ENCODE data around the gene RTBDN.

RTBDN gene

GRCh38 chr19:12834566-12834943, at the start of gene RTBDN:
Gene RTBDN, minus strand, starts transcription at chr19:12834579. Its CDS starts 4,600 bp downstream, at chr19:12829979.
- Histone ChIP-seq H3K4me3 (replicated peaks; ENCODE audit: low read depth, low read length) (peak within 1 kb of the TSS; percentile 56), H3K36me3 (ENCODE audit: control insufficient read depth, insufficient read depth, low read length) (no peaks in the 10 kb centered on the region), H3K27me3 (replicated peaks; ENCODE audit: control insufficient read depth, insufficient read depth, low read length) (peaks cover 2% of the 10 kb centered on the region)
- DNase-seq (ENCODE audit: extremely low read depth, insufficient read length) = no peak
- TF ChIP-seq, protein P1, sequence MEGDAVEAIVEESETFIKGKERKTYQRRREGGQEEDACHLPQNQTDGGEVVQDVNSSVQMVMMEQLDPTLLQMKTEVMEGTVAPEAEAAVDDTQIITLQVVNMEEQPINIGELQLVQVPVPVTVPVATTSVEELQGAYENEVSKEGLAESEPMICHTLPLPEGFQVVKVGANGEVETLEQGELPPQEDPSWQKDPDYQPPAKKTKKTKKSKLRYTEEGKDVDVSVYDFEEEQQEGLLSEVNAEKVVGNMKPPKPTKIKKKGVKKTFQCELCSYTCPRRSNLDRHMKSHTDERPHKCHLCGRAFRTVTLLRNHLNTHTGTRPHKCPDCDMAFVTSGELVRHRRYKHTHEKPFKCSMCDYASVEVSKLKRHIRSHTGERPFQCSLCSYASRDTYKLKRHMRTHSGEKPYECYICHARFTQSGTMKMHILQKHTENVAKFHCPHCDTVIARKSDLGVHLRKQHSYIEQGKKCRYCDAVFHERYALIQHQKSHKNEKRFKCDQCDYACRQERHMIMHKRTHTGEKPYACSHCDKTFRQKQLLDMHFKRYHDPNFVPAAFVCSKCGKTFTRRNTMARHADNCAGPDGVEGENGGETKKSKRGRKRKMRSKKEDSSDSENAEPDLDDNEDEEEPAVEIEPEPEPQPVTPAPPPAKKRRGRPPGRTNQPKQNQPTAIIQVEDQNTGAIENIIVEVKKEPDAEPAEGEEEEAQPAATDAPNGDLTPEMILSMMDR (IDR thresholded peaks at IDR 0.05; ENCODE audit: insufficient read depth, low read length, poor library complexity, severe bottlenecking) = no peak

- no peak for DNase-seq (ENCODE audit: extremely low read depth, insufficient read length)
- TF ChIP-seq, protein P1 (IDR thresholded peaks at IDR 0.05; ENCODE audit: insufficient read depth, low read length, poor library complexity, severe bottlenecking) = no peak
- Histone ChIP-seq H3K4me3 (replicated peaks; ENCODE audit: low read depth, low read length) (no peak overlapping the region), H3K27me3 (replicated peaks; ENCODE audit: control insufficient read depth, insufficient read depth, low read length) (no peaks in the 10 kb centered on the region), H3K36me3 (ENCODE audit: control insufficient read depth, insufficient read depth, low read length) (peaks cover 5% of the 10 kb centered on the region)
These were observed 48.2 kb upstream of the RTBDN start for GRCh38 chr19:12882589-12882988.

GRCh38 chr19:12881172-12881808, 46.9 kb upstream of the RTBDN start, which contains the start of gene DNASE2:
Gene DNASE2, minus strand, starts transcription at chr19:12881449. Its CDS starts 74 bp downstream, at chr19:12881375.
- DNase-seq (ENCODE audit: extremely low read depth, insufficient read length) = peak; percentile 94
- H3K4me3 ChIP-seq (replicated peaks; ENCODE audit: low read depth, low read length) = peak within 1 kb of the TSS; percentile 74
- no peaks in the 10 kb centered on the region for H3K27me3 ChIP-seq (replicated peaks; ENCODE audit: control insufficient read depth, insufficient read depth, low read length)
- TF ChIP-seq, protein P1 (IDR thresholded peaks at IDR 0.05; ENCODE audit: insufficient read depth, low read length, poor library complexity, severe bottlenecking) = no peak
- H3K36me3 ChIP-seq (ENCODE audit: control insufficient read depth, insufficient read depth, low read length) = peaks cover 5% of the 10 kb centered on the region

DNA sequence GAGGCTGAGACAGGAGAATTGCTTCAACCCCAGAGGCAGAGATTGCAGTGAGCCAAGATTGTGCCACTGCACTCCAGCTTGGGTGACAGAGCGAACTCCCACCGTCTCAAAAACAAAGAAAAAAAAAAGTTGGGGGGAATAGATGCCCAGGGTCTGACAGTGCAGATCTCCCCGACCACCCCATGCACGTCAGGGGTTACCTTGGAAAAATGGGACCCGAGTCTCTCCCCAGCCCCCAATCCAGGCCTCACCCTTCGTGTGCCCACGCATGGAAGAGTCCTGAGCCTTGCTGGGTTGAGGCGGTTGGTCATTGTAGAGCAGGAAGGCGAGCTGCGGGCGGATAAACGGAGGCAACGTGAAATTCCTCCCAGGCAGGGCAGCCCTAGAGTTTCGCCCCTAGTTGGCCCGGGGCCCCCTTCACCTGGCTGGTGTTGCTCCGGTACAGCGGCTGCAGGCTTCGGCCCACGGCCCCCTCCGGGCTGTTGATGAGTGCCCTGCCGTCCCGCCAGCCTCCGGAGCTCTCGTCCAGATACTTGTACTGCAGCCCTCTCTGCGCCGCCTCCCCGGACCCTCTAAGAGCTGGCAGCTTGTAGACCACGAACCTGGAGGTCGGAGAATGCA, 46.3 kb upstream of the RTBDN start:
- no peaks in the 10 kb centered on the region for H3K27me3 ChIP-seq (replicated peaks; ENCODE audit: control insufficient read depth, insufficient read depth, low read length)
- DNase-seq (ENCODE audit: extremely low read depth, insufficient read length) = no peak
- peak overlapping the region; percentile 74 for H3K4me3 ChIP-seq (replicated peaks; ENCODE audit: low read depth, low read length)
- H3K36me3 ChIP-seq (ENCODE audit: control insufficient read depth, insufficient read depth, low read length) = peaks cover 5% of the 10 kb centered on the region
- TF ChIP-seq, protein P1 (IDR thresholded peaks at IDR 0.05; ENCODE audit: insufficient read depth, low read length, poor library complexity, severe bottlenecking) = no peak

DNA sequence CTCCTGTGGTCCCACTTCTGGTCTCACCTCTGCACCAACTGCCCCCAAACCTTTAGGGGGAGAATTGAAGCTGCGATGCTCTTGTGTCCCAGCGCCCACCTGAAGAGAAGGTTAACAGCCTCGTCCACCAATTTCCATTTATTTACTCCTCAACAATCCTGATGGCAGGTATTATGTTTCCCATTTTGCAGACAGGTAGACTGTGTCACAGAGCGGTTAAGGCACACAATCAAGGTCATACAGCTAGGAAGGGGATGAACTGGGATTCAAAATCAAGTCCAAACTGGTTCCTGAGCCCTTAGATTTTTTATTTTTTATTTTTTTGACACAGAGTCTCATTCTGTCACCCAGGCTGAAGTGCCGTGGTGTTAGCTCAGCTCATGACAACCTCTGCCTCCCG, 40.7 kb upstream of the RTBDN start:
- H3K4me3 ChIP-seq (replicated peaks; ENCODE audit: low read depth, low read length) = no peak overlapping the region
- H3K27me3 ChIP-seq (replicated peaks; ENCODE audit: control insufficient read depth, insufficient read depth, low read length) = no peaks in the 10 kb centered on the region
- TF ChIP-seq, protein P1 (IDR thresholded peaks at IDR 0.05; ENCODE audit: insufficient read depth, low read length, poor library complexity, severe bottlenecking) = no peak
- H3K36me3 ChIP-seq (ENCODE audit: control insufficient read depth, insufficient read depth, low read length) = peaks cover 5% of the 10 kb centered on the region
- DNase-seq (ENCODE audit: extremely low read depth, insufficient read length) = no peak
